Prostate gland (tissue), 2 donors: Measurements from ENCODE around the gene NFIX. TPM values are rescaled to one million over a fixed set of nuclear protein-coding genes. Genes with fewer than 3 reads are reported as not detected.
A peak's percentile ranks its signal among the peaks of the same experiment; 100 is the strongest.

Source experiments
- DNase-seq: peaks from one replicate; pipeline ENCODE4 v3.0.0-alpha.2; 2019; ENCODE audit warnings: low spot score
- H3K27ac ChIP-seq, 2 donors: fragments of 200-600 bp; sonication (generic); 2 replicates each; pipeline ENCODE4 v1.5.1; 2017 to 2019
- H3K27me3 ChIP-seq: fragments of 200-600 bp; sonication (generic); replicated peaks from 2 replicates; pipeline ENCODE4 v1.5.1; 2019; ENCODE audit not compliant: insufficient read depth
- H3K36me3 ChIP-seq, 2 donors: fragments of 200-600 bp; sonication (generic); 1 replicate in 1 of 2; 2 replicates in 1 of 2; pipeline versions ENCODE4 v1.5.1 to v1.8.1; 2017 to 2019
- H3K4me1 ChIP-seq: fragments of 200-600 bp; sonication (generic); replicated peaks from 2 replicates; pipeline ENCODE4 v1.5.1; 2019
- H3K4me3 ChIP-seq, 2 donors: fragments of 200-600 bp; sonication (generic); 2 replicates each; pipeline ENCODE4 v1.5.1; 2017 to 2019
- H3K9me3 ChIP-seq: fragments of 200-600 bp; sonication (generic); 2 replicates; pipeline ENCODE4 v1.5.1; 2017
- CTCF ChIP-seq, 4 experiments: fragments of 200-600 bp in 2 of 4; fragments of 450-650 bp in 2 of 4; sonication (generic) in 2 of 4; IDR thresholded peaks; 1 replicate in 3 of 4; 2 replicates in 1 of 4; pipeline ENCODE4 v1.5.1; 2016 to 2019; ENCODE audit warnings: antibody characterized with exemption in 4 of 4, mild to moderate bottlenecking in 2 of 4, moderate library complexity in 2 of 4
- POLR2A ChIP-seq: fragments of 450-650 bp; IDR thresholded peaks from one replicate; pipeline ENCODE4 v1.6.1; 2016; ENCODE audit warnings: antibody characterized with exemption, mild to moderate bottlenecking
- POLR2AphosphoS5 ChIP-seq: sonication (generic); formaldehyde crosslinking; IDR thresholded peaks from one replicate; pipeline ENCODE4 v1.6.1; 2017; ENCODE audit warnings: antibody characterized with exemption
- WGBS: methylation state at CpG from one replicate; pipeline ENCODE4 v1.1.5; 2018; 5-methylcytosine and 5-hydroxymethylcytosine counted together
- intact Hi-C: fragments of 100-400 bp; cut with DNase I; formaldehyde crosslinking; loops from one replicate; pipeline ENCODE4 v1.14.2; 2022
- total RNA-seq, 2 donors: library from RNA; depleted of rRNA; stranded (reverse); fragments of >200 nt; gene quantifications; one replicate each; pipeline ENCODE4 v1.1.0, GENCODE V29; 2016

The NFIX gene
- total RNA-seq, 2 donors from 2014 or later = 185 to 286 TPM

GRCh38 chr19:13013649-13014048, 18.4 kb downstream of the NFIX start:
- H3K9me3 ChIP-seq = no peaks in the 10 kb centered on the region
- intact Hi-C loops = no loop called here
- H3K36me3 ChIP-seq = no peaks in the 10 kb centered on the region
- no peaks in the 10 kb centered on the region for H3K27me3 ChIP-seq
- TF ChIP-seq POLR2A (no peak), POLR2AphosphoS5 (no peak), CTCF (IDR thresholded peaks at IDR 0.05) (no peak)
- WGBS = 10% methylated on average over 20 of the region's 20 CpGs
- peak overlapping the region; percentile 96 to 97 for H3K27ac ChIP-seq
- DNase-seq = no peak
- H3K4me3 ChIP-seq = peak overlapping the region; percentile 29 to 41
- peaks cover 43% of the 10 kb centered on the region for H3K4me1 ChIP-seq

DNA sequence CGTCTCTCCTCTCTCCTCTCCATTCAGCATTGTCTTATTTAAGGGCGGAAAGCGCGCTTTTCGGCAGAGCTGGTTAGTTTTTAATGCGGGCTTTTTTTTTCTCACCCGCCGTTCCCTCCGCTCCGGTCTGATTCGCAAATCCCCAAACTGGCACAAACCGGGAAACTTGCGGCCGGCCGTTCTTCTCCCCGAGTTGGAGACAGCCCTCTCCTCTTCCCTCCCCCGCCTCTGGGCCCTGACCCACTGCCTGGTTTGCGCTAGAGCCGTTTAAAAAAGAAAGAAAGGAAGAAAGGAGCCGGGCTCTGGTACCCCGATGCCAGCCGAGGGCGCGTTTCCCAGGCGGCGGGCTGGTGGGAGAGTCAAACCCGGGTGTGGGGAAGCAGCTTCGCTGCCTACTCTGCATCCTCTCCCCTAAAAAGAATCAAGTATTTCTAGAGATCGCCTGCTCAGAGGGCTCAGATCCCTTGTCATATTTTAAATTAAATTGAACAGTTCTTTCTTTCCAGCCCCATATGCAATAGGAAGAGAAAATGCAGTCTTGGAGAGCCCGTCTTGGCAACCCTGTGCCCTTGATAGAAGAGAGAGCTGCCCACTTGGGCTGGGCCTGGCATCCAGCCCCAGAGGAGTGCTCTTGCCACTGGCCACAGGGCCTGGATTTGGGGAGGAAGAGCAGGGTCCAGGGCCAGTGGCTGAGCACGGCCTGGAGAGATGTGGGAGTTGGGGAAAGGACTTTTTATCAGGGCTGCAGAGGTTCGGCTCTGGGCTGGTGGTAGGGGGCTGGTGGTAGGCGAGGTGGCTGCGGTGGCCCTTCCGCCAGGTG, 19.0 kb downstream of the NFIX start:
- TF ChIP-seq POLR2AphosphoS5 (no peak), POLR2A (no peak), CTCF (IDR thresholded peaks at IDR 0.05) (no peak)
- Histone ChIP-seq H3K9me3 (no peaks in the 10 kb centered on the region), H3K27ac (peak overlapping the region; percentile 96 to 97), H3K36me3 (no peaks in the 10 kb centered on the region), H3K27me3 (no peaks in the 10 kb centered on the region), H3K4me3 (peak overlapping the region; percentile 29 to 41), H3K4me1 (peaks cover 42% of the 10 kb centered on the region)
- no peak for DNase-seq
- intact Hi-C loops = no loop called here
- WGBS = 17% methylated on average over 35 of the region's 35 CpGs

GRCh38 chr19:13014921-13015280, 19.6 kb downstream of the NFIX start:
- intact Hi-C loops = no loop called here
- 36% methylated on average over 4 of the region's 4 CpGs for WGBS
- H3K36me3 ChIP-seq = no peaks in the 10 kb centered on the region
- peak overlapping the region; percentile 96 to 97 for H3K27ac ChIP-seq
- H3K27me3 ChIP-seq = no peaks in the 10 kb centered on the region
- H3K9me3 ChIP-seq = no peaks in the 10 kb centered on the region
- DNase-seq = no peak
- H3K4me3 ChIP-seq = peak overlapping the region; percentile 29 to 41
- peaks cover 39% of the 10 kb centered on the region for H3K4me1 ChIP-seq
- TF ChIP-seq POLR2AphosphoS5 = no peak
- no peak for TF ChIP-seq CTCF (IDR thresholded peaks at IDR 0.05)
- TF ChIP-seq POLR2A = no peak

DNA sequence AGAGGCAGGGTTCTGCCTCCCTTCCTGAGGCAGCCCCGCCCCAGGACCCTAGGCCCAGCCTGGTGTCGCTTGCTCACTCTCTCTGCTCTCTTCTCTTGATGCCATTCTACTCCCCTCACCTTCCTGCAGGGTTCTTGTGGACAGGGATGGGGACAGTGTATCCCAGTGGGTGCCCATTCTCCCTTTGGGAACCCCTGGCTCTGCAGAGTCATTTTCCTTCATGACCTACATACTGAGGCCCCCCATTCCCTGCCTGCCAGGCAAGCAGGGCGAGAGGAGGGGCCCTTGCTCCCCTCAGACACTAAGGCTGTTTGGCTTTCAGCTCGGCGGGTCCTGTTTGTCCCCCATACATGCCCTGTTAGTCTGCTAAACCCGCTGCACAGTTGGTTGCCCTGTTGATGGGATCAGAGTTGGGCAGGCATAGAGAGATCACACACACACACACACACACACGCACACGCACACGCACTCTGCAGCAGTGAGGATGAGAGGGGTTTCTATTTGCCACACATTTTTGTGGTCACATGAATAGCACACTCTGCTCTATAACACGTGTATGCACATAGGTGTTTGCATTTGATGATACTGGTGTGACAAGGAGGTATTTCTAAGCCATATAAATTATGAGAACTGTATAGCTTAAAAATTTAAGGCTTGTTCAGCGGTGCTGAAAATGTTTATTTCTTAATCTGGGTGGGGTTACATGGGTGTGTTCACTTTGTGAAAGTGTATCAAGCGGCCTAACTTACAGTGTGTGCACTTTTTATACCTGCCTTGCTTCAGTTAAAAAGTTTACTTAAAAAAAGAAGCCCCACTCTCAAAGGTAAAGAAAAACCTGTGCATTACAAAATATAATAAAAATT, 20.3 kb downstream of the NFIX start:
- no peaks in the 10 kb centered on the region for H3K9me3 ChIP-seq
- intact Hi-C loops = no loop called here
- DNase-seq = no peak
- TF ChIP-seq POLR2AphosphoS5 = no peak
- TF ChIP-seq POLR2A = no peak
- no peak for TF ChIP-seq CTCF (IDR thresholded peaks at IDR 0.05)
- WGBS = 30% methylated on average over 12 of the region's 12 CpGs
- H3K27me3 ChIP-seq = no peaks in the 10 kb centered on the region
- no peaks in the 10 kb centered on the region for H3K36me3 ChIP-seq
- peaks cover 38% of the 10 kb centered on the region for H3K4me1 ChIP-seq
- peak overlapping the region; percentile 96 to 97 for H3K27ac ChIP-seq
- H3K4me3 ChIP-seq = peak overlapping the region in 1 of 2 donors; percentile 41
